Skin epidermis (tissue), 12 donors: Measurements from ENCODE around the gene MUC22.
"Not testable (repeated sequence)": the region's sequence is repeated elsewhere in the genome, so short reads cannot be mapped to it uniquely, and the experiment has no call there.

Experiments used
- H3K27ac ChIP-seq, 21 experiments: fragments of 200-600 bp; sonication (generic) in 11 of 21; one replicate each; pipeline ENCODE4 v1.5.0; 2020; ENCODE audit warnings: mild to moderate bottlenecking in 3 of 21, inconsistent platforms in 2 of 21, moderate library complexity in 2 of 21
- H3K4me3 ChIP-seq, 7 experiments: fragments of 200-600 bp; sonication (generic) in 2 of 7; one replicate each; pipeline ENCODE4 v1.5.0; 2020; ENCODE audit warnings: inconsistent platforms in 2 of 7, mild to moderate bottlenecking in 2 of 7, moderate library complexity in 1 of 7

The MUC22 gene

GRCh38 chr6:30991891-30992290 is 18.4 kb upstream of the MUC22 start:
- no peak overlapping the region for H3K27ac ChIP-seq

GRCh38 chr6:30997301-30997700 is 13.0 kb upstream of the MUC22 start:
- no peak overlapping the region for H3K4me3 ChIP-seq
- no peak overlapping the region for H3K27ac ChIP-seq

More at GRCh38 chr6:30991891-30992290, 18.4 kb upstream of the MUC22 start:
- no peak overlapping the region for H3K4me3 ChIP-seq

GRCh38 chr6:30998785-30999184 is 11.5 kb upstream of the MUC22 start:
- Histone ChIP-seq H3K4me3 (no peak overlapping the region), H3K27ac (no peak overlapping the region)

- not testable (repeated sequence) for H3K4me3 ChIP-seq, H3K27ac ChIP-seq
Observed at GRCh38 chr6:31000067-31000860, 10.0 kb upstream of the MUC22 start.

- H3K27ac ChIP-seq, result no peak overlapping the region
- H3K4me3 ChIP-seq, result no peak overlapping the region
Observed at GRCh38 chr6:31001281-31001888, 8.9 kb upstream of the MUC22 start.

GRCh38 chr6:31002471-31002870 is 7.8 kb upstream of the MUC22 start:
- Histone ChIP-seq H3K27ac (no peak overlapping the region), H3K4me3 (no peak overlapping the region)

- no peak overlapping the region for H3K4me3 ChIP-seq
- H3K27ac ChIP-seq, result peak overlapping the region in 3 of 21 experiments; percentile 16 to 42 (median 29)
Observed at GRCh38 chr6:31004794-31005193, 5.5 kb upstream of the MUC22 start.

GRCh38 chr6:31005249-31006020 is 4.8 kb upstream of the MUC22 start:
- H3K4me3 ChIP-seq, result no peak overlapping the region
- H3K27ac ChIP-seq, result peak overlapping the region in 2 of 21 experiments; percentile 16 to 42

GRCh38 chr6:31007694-31008093 is 2.6 kb upstream of the MUC22 start:
- no peak overlapping the region for H3K4me3 ChIP-seq
- no peak overlapping the region for H3K27ac ChIP-seq

GRCh38 chr6:31008165-31008564 is 2.1 kb upstream of the MUC22 start:
- Histone ChIP-seq H3K27ac (no peak overlapping the region), H3K4me3 (no peak overlapping the region)

- no peak overlapping the region for H3K4me3 ChIP-seq
Observed at GRCh38 chr6:31009731-31010130, 543 bp upstream of the MUC22 start.

GRCh38 chr6:31011153-31011552 is 879 bp downstream of the MUC22 start:
- no peak overlapping the region for H3K4me3 ChIP-seq
- peak overlapping the region in 1 of 21 experiments; percentile 9 for H3K27ac ChIP-seq

More at GRCh38 chr6:31009731-31010130, 543 bp upstream of the MUC22 start:
- peak overlapping the region in 1 of 21 experiments; percentile 52 for H3K27ac ChIP-seq

- Histone ChIP-seq H3K4me3 (no peak overlapping the region), H3K27ac (no peak overlapping the region)
Observed at GRCh38 chr6:31016659-31017299, 6.5 kb downstream of the MUC22 start.

GRCh38 chr6:31017436-31017835 is 7.2 kb downstream of the MUC22 start:
- not testable (repeated sequence) for H3K4me3 ChIP-seq, H3K27ac ChIP-seq

- H3K27ac ChIP-seq, result no peak overlapping the region
- H3K4me3 ChIP-seq, result no peak overlapping the region
Observed at GRCh38 chr6:31020057-31020456, 9.8 kb downstream of the MUC22 start.

GRCh38 chr6:31020631-31021255 is 10.5 kb downstream of the MUC22 start:
- not testable (repeated sequence) for H3K27ac ChIP-seq

GRCh38 chr6:31021705-31022531 is 11.6 kb downstream of the MUC22 start:
- H3K4me3 ChIP-seq, H3K27ac ChIP-seq: not testable (repeated sequence)

More at GRCh38 chr6:31020631-31021255, 10.5 kb downstream of the MUC22 start:
- not testable (repeated sequence) for H3K4me3 ChIP-seq

- Histone ChIP-seq H3K4me3 (no peak overlapping the region), H3K27ac (no peak overlapping the region)
Observed at GRCh38 chr6:31025595-31025994, 15.3 kb downstream of the MUC22 start.

GRCh38 chr6:31031095-31031494 is 20.8 kb downstream of the MUC22 start:
- no peak overlapping the region for H3K27ac ChIP-seq
- H3K4me3 ChIP-seq, result no peak overlapping the region
